H9 (cell line): Measurements from ENCODE around the gene TTC33. TPM values are rescaled to one million over a fixed set of nuclear protein-coding genes. Genes with fewer than 3 reads are reported as not detected.
A peak's percentile ranks its signal among the peaks of the same experiment; 100 is the strongest.

Experiments
- DNase-seq: peaks from one replicate; pipeline ENCODE4 v3.0.0-alpha.2; 2017
- H2AFZ ChIP-seq: one replicate; pipeline ENCODE4 v1.6.1; 2013; ENCODE audit warnings: mild to moderate bottlenecking, low read length, control low read depth, moderate library complexity
- H2AK5ac ChIP-seq: 2 replicates; pipeline ENCODE4 v1.6.1; 2013; ENCODE audit warnings: low read length, control low read depth, mixed read lengths; ENCODE audit not compliant: insufficient read length
- H2BK120ac ChIP-seq: one replicate; pipeline ENCODE4 v1.6.1; 2013; ENCODE audit warnings: low read depth, mild to moderate bottlenecking, low read length, control low read depth, inconsistent platforms; ENCODE audit not compliant: poor library complexity, severe bottlenecking
- H2BK12ac ChIP-seq: 2 replicates; pipeline ENCODE4 v1.6.1; 2013; ENCODE audit warnings: low read length, control low read depth, mixed read lengths, low read depth; ENCODE audit not compliant: insufficient read length
- H2BK15ac ChIP-seq: 2 replicates; pipeline ENCODE4 v1.6.1; 2013; ENCODE audit warnings: low read depth, low read length, control low read depth
- H2BK20ac ChIP-seq: one replicate; pipeline ENCODE4 v1.6.1; 2013; ENCODE audit warnings: low read depth, mild to moderate bottlenecking, low read length, control low read depth, inconsistent platforms; ENCODE audit not compliant: poor library complexity, severe bottlenecking
- H2BK5ac ChIP-seq: 2 replicates; pipeline ENCODE4 v1.6.1; 2013; ENCODE audit warnings: low read length, control low read depth, mixed read lengths; ENCODE audit not compliant: insufficient read length
- H3K14ac ChIP-seq: 2 replicates; pipeline ENCODE4 v1.6.1; 2013; ENCODE audit warnings: low read length, control low read depth; ENCODE audit not compliant: insufficient read depth
- H3K18ac ChIP-seq: 2 replicates; pipeline ENCODE4 v1.6.1; 2013; ENCODE audit warnings: low read depth, mild to moderate bottlenecking, mixed read lengths, low read length, control low read depth; ENCODE audit not compliant: insufficient read length
- H3K23ac ChIP-seq: 2 replicates; pipeline ENCODE4 v1.6.1; 2013; ENCODE audit warnings: low read length, control low read depth, mixed read lengths, low read depth; ENCODE audit not compliant: insufficient read length
- H3K23me2 ChIP-seq: 2 replicates; pipeline ENCODE4 v1.6.1; 2013; ENCODE audit warnings: low read depth, mild to moderate bottlenecking, mixed read lengths, low read length, control low read depth; ENCODE audit not compliant: insufficient read length, poor library complexity, severe bottlenecking
- H3K27ac ChIP-seq: 2 replicates; pipeline ENCODE4 v1.5.1; 2013; ENCODE audit warnings: low read length, control low read depth, mixed read lengths, low read depth; ENCODE audit not compliant: insufficient read length
- H3K27me3 ChIP-seq: 2 replicates; pipeline ENCODE4 v1.6.1; 2013; ENCODE audit warnings: low read length, control low read depth, inconsistent platforms; ENCODE audit not compliant: insufficient read depth
- H3K4ac ChIP-seq: 2 replicates; pipeline ENCODE4 v1.6.1; 2013; ENCODE audit warnings: low read depth, mild to moderate bottlenecking, control low read depth, inconsistent platforms, low read length, moderate library complexity
- H3K4me1 ChIP-seq: 2 replicates; pipeline ENCODE4 v1.6.1; 2013; ENCODE audit warnings: low read length, control low read depth, inconsistent platforms; ENCODE audit not compliant: insufficient read depth
- H3K4me2 ChIP-seq: 2 replicates; pipeline ENCODE4 v1.6.1; 2013; ENCODE audit warnings: low read length, control low read depth, mixed read lengths; ENCODE audit not compliant: insufficient read length, insufficient read depth
- H3K56ac ChIP-seq: 2 replicates; pipeline ENCODE4 v1.6.1; 2013; ENCODE audit warnings: low read depth, mild to moderate bottlenecking, mixed read lengths, low read length, control low read depth; ENCODE audit not compliant: insufficient read length
- H3K79me1 ChIP-seq: 2 replicates; pipeline ENCODE4 v1.6.1; 2013; ENCODE audit warnings: low read depth, mild to moderate bottlenecking, moderate library complexity, low read length, control low read depth, inconsistent platforms; ENCODE audit not compliant: insufficient read depth, poor library complexity, severe bottlenecking
- H3K79me2 ChIP-seq: 2 replicates; pipeline ENCODE4 v1.6.1; 2013; ENCODE audit warnings: low read length, control low read depth, inconsistent platforms; ENCODE audit not compliant: insufficient read depth
- H3K9ac ChIP-seq: 2 replicates; pipeline ENCODE4 v1.6.1; 2013; ENCODE audit warnings: low read length, control low read depth, mixed read lengths; ENCODE audit not compliant: insufficient read length; ENCODE audit errors: extremely low read depth
- H3K9me3 ChIP-seq: one replicate; pipeline ENCODE4 v1.6.1; 2013; ENCODE audit warnings: low read depth, low read length, inconsistent platforms; ENCODE audit not compliant: control insufficient read depth
- H3T11ph ChIP-seq: one replicate; pipeline ENCODE4 v1.6.1; 2013; ENCODE audit warnings: mild to moderate bottlenecking, low read length, control low read depth, inconsistent platforms
- H4K20me1 ChIP-seq: one replicate; pipeline ENCODE4 v1.6.1; 2013; ENCODE audit not compliant: control insufficient read depth, insufficient read length, insufficient read depth
- H4K5ac ChIP-seq: 2 replicates; pipeline ENCODE4 v1.6.1; 2013; ENCODE audit warnings: low read depth, mild to moderate bottlenecking, mixed read lengths, low read length, control low read depth; ENCODE audit not compliant: insufficient read length
- H4K8ac ChIP-seq: replicated peaks from 2 replicates; pipeline ENCODE4 v1.6.1; 2013; ENCODE audit warnings: low read length, control low read depth, mixed read lengths, low read depth; ENCODE audit not compliant: insufficient read length
- H4K91ac ChIP-seq: 2 replicates; pipeline ENCODE4 v1.6.1; 2013; ENCODE audit warnings: low read depth, mild to moderate bottlenecking, moderate library complexity, mixed read lengths, low read length, control low read depth; ENCODE audit not compliant: insufficient read length
- H3K27ac Mint-ChIP-seq, 3 experiments: 2 replicates in 2 of 3; 3 replicates in 1 of 3; pipeline ENCODE4 v1.8.0; 2020 to 2021; ENCODE audit warnings: mixed read lengths in 3 of 3, mild to moderate bottlenecking in 1 of 3, moderate library complexity in 1 of 3
- H3K27me3 Mint-ChIP-seq: 2 replicates; pipeline ENCODE4 v1.8.0; 2021; ENCODE audit warnings: low read depth, mild to moderate bottlenecking, moderate library complexity, mixed read lengths
- H3K36me3 Mint-ChIP-seq, 3 experiments: 2 replicates in 2 of 3; 3 replicates in 1 of 3; pipeline ENCODE4 v1.8.0; 2020 to 2021; ENCODE audit warnings: low read depth in 3 of 3, mixed read lengths in 3 of 3; ENCODE audit not compliant: insufficient read depth in 1 of 3
- H3K4me1 Mint-ChIP-seq, 2 experiments: 2 replicates each; pipeline ENCODE4 v1.8.0; 2020; ENCODE audit warnings: mixed read lengths in 2 of 2
- H3K4me3 Mint-ChIP-seq, 2 experiments: 2 replicates in 1 of 2; 3 replicates in 1 of 2; pipeline ENCODE4 v1.8.0; 2020 to 2021; ENCODE audit warnings: mild to moderate bottlenecking in 2 of 2, mixed read lengths in 2 of 2, moderate library complexity in 1 of 2
- H3K9me3 Mint-ChIP-seq, 2 experiments: 2 replicates in 1 of 2; 3 replicates in 1 of 2; pipeline ENCODE4 v1.8.0; 2020; ENCODE audit warnings: mild to moderate bottlenecking in 2 of 2, mixed read lengths in 2 of 2, moderate library complexity in 1 of 2
- WGBS: extraction: QIAGEN DNeasy Blood & Tissue Kit; methylation state at CpG from one replicate; pipeline ENCODE4 v1.1.7; 2013; ENCODE audit warnings: missing lambda C conversion rate, low lambda C conversion rate, mixed read lengths; ENCODE audit not compliant: insufficient read length; ENCODE audit errors: extremely low coverage; 5-methylcytosine and 5-hydroxymethylcytosine counted together
- total RNA-seq: library from RNA; stranded (reverse); gene quantifications from 2 replicates; pipeline ENCODE4 v1.2.1, GENCODE V29; 2021
- TF ChIP-seq, protein P1 (sequence below): fragments of 200-600 bp; sonication (generic); conservative IDR thresholded peaks from 3 replicates; pipeline ENCODE4 v1.8.0; 2021; ENCODE audit warnings: antibody characterized with exemption, mild to moderate bottlenecking

Gene TTC33
- total RNA-seq, 1 experiment from 2014 or later = 7.3 TPM

DNA sequence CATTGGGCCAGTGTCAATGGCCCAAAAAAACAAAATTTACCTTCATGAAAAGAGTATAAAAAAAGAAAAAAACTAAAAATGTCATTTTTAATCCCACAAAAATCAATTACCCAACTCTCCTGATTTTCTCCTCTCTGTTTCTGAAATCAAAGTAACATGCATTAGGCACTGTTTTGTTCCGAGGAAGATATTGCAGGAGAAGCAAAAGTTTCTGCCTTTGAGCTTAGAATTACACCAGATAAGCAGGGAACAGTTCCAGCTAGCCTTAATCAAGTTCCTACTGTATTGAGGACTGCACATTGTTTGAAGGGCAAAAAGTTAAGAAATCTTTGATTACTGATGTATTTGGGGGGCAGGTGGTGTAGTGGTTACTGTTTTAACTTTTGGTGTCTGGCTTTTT is 43.5 kb upstream of the TTC33 start:
- Histone ChIP-seq H2BK5ac (no peak overlapping the region), H3K27ac (no peak overlapping the region), H2BK120ac (no peak overlapping the region), H4K8ac (no peak overlapping the region), H3K23ac (no peak overlapping the region), H3K79me2 (peaks cover 25% of the 10 kb centered on the region; the same call in 1 of the 2 replicates), H3K4ac (no peak overlapping the region), H2BK12ac (no peak overlapping the region), H3K14ac (no peak overlapping the region), H3K79me1 (no peaks in the 10 kb centered on the region), H3K9ac (no peak overlapping the region), H4K5ac (no peak overlapping the region), H3K56ac (no peak overlapping the region), H4K20me1 (no peaks in the 10 kb centered on the region), H2AK5ac (no peak overlapping the region), H3K23me2 (peaks cover 9% of the 10 kb centered on the region), H2AFZ (no peak overlapping the region), H3K18ac (no peak overlapping the region), H4K91ac (no peak overlapping the region), H3K4me2 (peak overlapping the region; percentile 54), H2BK20ac (no peak overlapping the region), H3K4me1 (no peaks in the 10 kb centered on the region; the same call in 1 of the 2 replicates), H3T11ph (no peak overlapping the region), H2BK15ac (no peak overlapping the region), H3K9me3 (no peaks in the 10 kb centered on the region), H3K27me3 (no peaks in the 10 kb centered on the region)
- no peak for DNase-seq
- Mint-ChIP-seq H3K27me3 (peaks cover 6% of the 10 kb centered on the region; the same call in 1 of the 2 replicates), H3K36me3 (peaks cover 9 to 17% (median 13%) of the 10 kb centered on the region in 3 experiments), H3K4me1 (peaks cover 16 to 26% of the 10 kb centered on the region in 2 experiments), H3K4me3 (peak overlapping the region; percentile 87 to 90), H3K27ac (no peak overlapping the region), H3K9me3 (peaks cover 0 to 2% of the 10 kb centered on the region in 2 experiments; a peak in 1 of 5 replicates)
- WGBS = no CpG with 5 or more reads among the region's 1 CpG
- TF ChIP-seq, protein P1, sequence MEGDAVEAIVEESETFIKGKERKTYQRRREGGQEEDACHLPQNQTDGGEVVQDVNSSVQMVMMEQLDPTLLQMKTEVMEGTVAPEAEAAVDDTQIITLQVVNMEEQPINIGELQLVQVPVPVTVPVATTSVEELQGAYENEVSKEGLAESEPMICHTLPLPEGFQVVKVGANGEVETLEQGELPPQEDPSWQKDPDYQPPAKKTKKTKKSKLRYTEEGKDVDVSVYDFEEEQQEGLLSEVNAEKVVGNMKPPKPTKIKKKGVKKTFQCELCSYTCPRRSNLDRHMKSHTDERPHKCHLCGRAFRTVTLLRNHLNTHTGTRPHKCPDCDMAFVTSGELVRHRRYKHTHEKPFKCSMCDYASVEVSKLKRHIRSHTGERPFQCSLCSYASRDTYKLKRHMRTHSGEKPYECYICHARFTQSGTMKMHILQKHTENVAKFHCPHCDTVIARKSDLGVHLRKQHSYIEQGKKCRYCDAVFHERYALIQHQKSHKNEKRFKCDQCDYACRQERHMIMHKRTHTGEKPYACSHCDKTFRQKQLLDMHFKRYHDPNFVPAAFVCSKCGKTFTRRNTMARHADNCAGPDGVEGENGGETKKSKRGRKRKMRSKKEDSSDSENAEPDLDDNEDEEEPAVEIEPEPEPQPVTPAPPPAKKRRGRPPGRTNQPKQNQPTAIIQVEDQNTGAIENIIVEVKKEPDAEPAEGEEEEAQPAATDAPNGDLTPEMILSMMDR = no peak
